HG03342 (cell line): ENCODE measurements around the gene ERMP1.

Source experiments
- ATAC-seq: cut with Tn5 transposase; IDR thresholded peaks from one replicate; pipeline ENCODE4 v1.9.1; 2021; ENCODE audit warnings: mild to moderate bottlenecking, moderate library complexity; ENCODE audit not compliant: unreplicated experiment

The ERMP1 gene

GRCh38 chr9:5854063-5854790 lies 21.3 kb upstream of the ERMP1 start:
- no peak for ATAC-seq

DNA sequence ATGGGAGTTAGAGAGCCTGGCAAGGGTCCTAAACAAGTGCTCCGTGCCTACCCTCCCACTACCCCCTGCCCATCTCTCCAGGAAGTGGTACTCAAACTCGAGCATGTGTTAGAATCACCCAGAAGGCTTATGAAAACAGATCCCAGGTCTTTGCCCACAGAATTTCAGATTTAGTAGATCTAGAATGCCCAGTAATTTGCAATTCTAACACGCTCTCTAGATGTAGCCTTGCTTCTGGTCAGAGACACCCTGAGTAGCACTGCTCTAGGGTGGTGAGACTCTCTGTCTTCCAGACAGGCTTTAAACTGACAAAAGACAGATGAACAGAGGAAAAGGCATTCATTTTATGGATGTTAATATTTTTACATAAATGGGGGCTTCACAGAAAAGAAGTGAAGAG lies 20.7 kb upstream of the ERMP1 start:
- no peak for ATAC-seq

- ATAC-seq = no peak
Observed at GRCh38 chr9:5852987-5853386, 20.1 kb upstream of the ERMP1 start.

- ATAC-seq = peak; percentile 84
Observed at GRCh38 chr9:5851445-5851844, 18.5 kb upstream of the ERMP1 start.

- ATAC-seq = no peak
Observed at GRCh38 chr9:5850724-5851122, 17.8 kb upstream of the ERMP1 start.

DNA sequence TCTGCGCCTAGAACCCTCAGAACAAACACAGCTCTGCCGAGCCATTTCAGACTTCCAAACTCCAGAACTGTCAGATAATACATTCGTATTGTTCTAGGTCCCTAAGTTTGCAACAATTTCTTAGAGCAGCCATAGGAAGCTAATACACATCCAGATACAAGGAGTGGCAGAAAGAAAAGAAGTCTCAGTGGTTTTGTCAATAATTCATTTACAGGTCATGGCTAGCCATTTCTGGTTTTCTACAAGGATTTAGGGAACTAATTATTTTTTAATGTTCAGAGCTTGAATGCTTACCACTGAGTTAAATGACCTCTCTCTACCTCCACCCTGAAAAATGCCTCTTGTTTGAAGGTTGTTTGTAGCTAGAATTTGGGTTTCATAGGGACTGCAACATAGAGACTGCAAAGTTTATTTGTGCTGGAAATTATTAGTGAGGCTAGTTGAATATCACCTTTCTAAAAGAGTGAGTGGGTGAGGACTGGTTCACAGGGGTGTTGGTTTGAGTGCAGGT lies 15.5 kb upstream of the ERMP1 start:
- no peak for ATAC-seq

DNA sequence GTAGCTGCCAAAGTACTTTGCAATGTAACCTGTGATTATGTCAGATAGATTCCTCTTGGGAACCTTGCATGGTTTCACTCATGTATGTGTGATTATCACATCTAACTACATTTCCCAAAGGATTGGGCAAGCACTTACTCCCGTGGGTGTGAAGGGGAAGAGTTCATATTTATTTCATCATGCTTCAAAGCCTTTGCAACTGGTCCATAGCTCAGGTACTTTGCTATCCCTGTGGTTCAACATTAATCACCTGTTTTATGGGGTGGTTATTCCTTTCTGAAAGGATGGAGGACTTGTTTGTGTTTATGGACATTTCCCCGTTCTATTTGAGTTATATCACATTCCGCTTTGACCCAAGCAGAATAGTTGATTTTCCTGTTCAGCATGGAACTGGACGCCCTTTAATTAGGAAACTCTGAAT lies 13.6 kb upstream of the ERMP1 start:
- ATAC-seq = no peak

DNA sequence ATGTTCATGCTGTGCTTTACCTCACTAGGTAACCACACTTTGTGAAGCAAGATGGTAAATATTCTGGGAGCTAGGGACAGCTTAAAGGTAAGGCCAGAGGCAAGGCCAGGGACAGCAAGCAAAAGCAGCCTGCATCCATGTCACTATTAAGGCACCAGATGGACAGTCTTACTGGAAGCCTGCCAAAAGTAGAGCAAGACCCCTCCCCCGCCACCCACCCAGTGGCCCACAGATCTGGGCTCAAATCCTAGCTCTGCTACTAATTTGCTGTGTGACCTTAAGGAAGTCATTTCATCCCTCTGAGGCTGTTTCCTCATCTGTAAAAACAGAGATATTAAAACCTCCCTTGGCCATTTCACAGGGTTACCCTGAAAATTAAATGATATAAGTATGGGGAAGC lies 13.2 kb upstream of the ERMP1 start:
- no peak for ATAC-seq

GRCh38 chr9:5845157-5845531 lies 12.2 kb upstream of the ERMP1 start:
- ATAC-seq = no peak

DNA sequence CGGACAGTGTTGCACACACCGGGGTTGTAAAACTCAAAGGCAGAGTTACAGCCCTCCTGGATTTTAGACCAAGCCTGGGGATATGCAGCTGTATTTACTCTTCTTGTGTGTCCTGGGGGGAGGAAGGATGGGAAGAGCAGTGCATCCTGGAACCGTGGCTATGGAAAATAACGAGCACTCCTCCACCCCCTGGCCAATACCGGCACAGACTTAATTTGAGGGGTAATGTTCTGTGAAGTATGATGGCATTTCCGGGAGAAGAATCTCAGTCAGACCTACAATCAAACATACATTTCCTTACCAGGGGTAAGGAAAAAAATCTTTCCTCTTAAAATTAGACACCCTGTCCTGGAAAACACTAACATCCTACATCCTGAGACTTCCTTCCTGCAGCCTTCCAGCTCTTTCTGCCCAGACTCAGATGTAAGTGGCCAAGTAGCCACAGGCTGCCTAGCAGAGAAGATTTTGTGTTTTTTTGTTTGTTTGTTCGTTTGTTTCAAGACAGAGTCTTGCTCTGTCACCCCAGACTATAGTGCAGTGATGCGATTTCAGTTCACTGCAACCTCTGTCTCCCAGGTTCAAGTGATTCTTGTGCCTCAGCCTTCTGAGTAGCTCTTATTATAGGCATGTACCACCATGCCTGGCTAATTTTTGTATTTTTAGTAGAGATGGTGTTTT lies 11.0 kb upstream of the ERMP1 start:
- no peak for ATAC-seq

DNA sequence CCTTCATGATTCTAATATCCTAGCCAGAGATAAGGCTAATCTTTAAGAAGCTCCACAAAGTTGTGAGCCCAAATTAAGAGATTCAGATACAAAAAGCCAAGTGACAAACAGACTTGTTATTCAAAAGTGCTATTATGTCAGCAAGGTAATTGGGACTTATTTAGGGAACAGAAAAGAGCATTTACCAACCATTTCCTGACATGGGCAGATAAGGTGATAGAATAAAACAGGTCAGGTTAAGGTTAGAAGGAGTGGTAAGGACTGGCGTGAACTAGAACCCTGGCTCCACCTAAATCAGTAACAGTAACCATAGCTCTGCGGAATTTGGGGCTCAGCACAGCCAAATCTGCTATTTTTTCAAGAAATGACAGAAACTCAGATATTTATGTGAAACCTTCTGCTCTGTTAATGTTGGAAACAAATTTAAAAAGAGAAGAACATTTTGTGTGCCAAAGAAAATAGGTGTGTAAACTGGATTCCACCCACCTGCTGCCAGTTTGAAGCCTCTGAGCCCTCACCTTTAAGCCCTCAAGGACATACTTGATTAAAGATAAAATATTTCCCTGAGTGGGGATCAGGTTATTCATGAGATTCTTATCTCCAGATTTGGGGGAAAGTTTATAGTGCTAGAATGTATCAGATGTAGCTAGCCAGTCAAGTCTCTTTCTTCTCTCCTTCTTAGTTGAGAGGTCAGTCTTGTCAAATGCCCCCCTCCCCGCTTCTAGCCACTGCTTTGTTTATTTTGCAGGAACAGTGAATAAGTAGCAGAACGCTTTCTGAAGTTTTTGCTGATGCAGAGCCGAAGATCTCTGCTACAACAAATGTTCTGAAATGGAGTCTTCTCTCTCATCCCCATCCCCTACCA lies 10.2 kb upstream of the ERMP1 start:
- ATAC-seq = no peak

GRCh38 chr9:5841771-5842573 lies 9.1 kb upstream of the ERMP1 start:
- ATAC-seq = no peak

GRCh38 chr9:5840788-5841187 lies 7.9 kb upstream of the ERMP1 start:
- no peak for ATAC-seq

DNA sequence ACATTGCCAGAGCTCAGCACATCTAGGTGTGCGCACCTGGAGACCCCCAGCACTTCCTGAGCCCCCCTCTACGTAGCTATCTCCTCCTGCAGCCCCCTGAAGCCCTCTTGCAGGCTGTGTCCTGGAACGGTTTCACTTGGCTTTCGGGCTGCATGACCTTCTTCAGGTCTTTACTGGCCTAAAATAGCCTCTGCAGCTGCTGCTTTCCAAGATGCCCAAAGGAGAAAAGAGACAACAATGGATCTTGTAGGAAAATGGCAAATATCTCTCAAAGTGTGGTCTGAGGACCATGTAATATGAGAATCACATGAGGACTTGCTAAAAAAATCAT lies 6.6 kb upstream of the ERMP1 start:
- no peak for ATAC-seq

- ATAC-seq = no peak
Observed at GRCh38 chr9:5838884-5839571, 6.1 kb upstream of the ERMP1 start.

GRCh38 chr9:5835808-5836207 lies 2.9 kb upstream of the ERMP1 start:
- ATAC-seq = no peak

DNA sequence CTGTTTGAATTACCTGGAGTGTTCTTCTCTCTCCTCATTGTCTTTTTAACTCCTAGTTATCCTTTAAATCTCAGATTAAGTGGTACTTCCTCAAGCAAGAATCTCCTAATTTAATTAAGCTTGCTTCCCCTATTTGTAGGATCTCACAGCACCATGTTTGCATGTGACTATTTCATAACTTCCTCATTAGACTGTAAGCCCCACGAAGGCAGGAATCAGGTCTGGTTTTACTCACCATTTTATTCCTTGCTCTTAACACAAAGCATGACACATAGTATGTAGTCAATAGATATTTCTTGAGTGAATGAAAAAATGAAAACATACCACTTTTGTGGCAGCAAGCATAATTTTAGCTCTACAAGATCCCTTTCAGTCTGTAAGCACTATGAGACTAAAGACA lies 1.3 kb upstream of the ERMP1 start:
- ATAC-seq = no peak

- peak; percentile 25 for ATAC-seq
Observed at GRCh38 chr9:5832071-5832537, 813 bp downstream of the ERMP1 start.

DNA sequence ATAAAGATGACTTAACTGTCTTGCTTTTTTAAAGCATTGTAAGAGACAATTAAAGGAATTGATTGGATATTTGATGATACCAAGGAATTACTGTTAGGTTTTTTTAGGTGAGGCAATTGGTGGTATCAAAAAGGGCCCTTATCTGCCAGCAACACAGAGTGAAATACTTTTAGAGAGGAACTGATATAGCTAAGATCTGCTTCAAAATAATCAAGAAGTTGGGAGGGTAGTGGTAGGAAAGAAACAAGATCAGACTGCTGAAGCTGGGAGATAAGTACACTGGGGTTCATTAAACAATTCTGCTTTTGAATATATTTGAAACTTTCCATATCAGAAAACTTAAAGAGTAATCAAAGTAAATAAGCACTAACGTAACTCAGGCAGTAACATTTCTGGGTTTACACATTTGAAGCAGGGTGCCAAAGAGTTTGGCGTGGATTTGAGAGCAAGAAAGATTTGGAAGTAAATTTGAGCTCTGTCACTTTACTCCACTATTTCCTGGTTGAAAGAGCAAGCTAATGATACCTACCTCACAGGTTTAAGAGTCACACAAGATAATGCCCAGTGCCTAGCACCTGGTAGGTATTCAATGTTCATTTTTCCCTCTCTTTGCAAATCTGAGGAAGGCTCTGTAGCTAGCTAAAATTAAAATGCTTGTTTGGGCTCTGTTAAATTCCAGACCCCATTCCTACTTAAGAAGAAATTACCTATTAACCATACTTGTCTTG lies 6.9 kb downstream of the ERMP1 start:
- ATAC-seq = no peak

- no peak for ATAC-seq
Observed at GRCh38 chr9:5825223-5825622, 7.7 kb downstream of the ERMP1 start.
